HG03060 (cell line): Measurements from ENCODE around the gene IL4R.

Experiments
- ATAC-seq: cut with Tn5 transposase; IDR thresholded peaks from one replicate; pipeline ENCODE4 v1.9.1; 2021; ENCODE audit warnings: low read depth, moderate number of reproducible peaks; ENCODE audit not compliant: unreplicated experiment

IL4R gene

GRCh38 chr16:27314161-27314723 is 468 bp downstream of the IL4R start:
- no peak for ATAC-seq

GRCh38 chr16:27314986-27315332 is 1.2 kb downstream of the IL4R start:
- ATAC-seq = no peak

- no peak for ATAC-seq
Measured at GRCh38 chr16:27315333-27316037, 1.7 kb downstream of the IL4R start.

GRCh38 chr16:27316038-27316680 is 2.4 kb downstream of the IL4R start:
- no peak for ATAC-seq

GRCh38 chr16:27317320-27317719 is 3.5 kb downstream of the IL4R start:
- no peak for ATAC-seq

- no peak for ATAC-seq
Measured at GRCh38 chr16:27317738-27318391, 4.1 kb downstream of the IL4R start.

GRCh38 chr16:27318392-27319256 is 4.8 kb downstream of the IL4R start:
- no peak for ATAC-seq

- no peak for ATAC-seq
Measured at GRCh38 chr16:27319257-27319965, 5.6 kb downstream of the IL4R start.

GRCh38 chr16:27320261-27321012 is 6.7 kb downstream of the IL4R start:
- no peak for ATAC-seq

GRCh38 chr16:27321013-27321915 is 7.5 kb downstream of the IL4R start:
- no peak for ATAC-seq

GRCh38 chr16:27322858-27323780 is 9.3 kb downstream of the IL4R start:
- ATAC-seq = no peak

- ATAC-seq = no peak
Measured at GRCh38 chr16:27323781-27324561, 10.2 kb downstream of the IL4R start.

GRCh38 chr16:27324851-27325301 is 11.1 kb downstream of the IL4R start:
- ATAC-seq = no peak

GRCh38 chr16:27325736-27326135 is 12.0 kb downstream of the IL4R start:
- ATAC-seq = no peak

GRCh38 chr16:27326251-27326650 is 12.5 kb downstream of the IL4R start:
- ATAC-seq = no peak
